ENCODE results near the gene CHI3L2. TPM values are rescaled to one million over a fixed set of nuclear protein-coding genes. Genes with fewer than 3 reads are reported as not detected.

CHI3L2 gene
- total RNA-seq, 1 experiment from 2014 or later = 0.61 TPM

DNA sequence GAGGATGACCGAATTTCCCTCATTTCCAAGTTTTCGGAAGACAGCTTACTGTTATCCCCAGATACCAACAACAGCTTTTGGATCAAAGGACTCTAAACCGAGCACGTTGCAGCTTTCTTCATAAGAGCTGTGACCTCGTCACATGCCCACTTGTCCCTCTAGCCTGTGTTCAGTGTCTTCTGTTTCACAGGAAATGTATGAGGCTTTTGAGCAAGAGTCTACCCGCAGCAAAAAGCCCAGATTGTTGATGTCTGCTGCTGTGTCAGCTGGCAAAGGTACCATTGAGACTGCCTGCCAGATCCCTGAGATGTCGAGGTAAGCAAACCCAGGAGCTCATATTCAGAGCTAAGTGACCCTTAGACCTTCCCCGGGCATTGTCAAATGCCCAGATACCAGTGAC lies 24.1 kb downstream of the CHI3L2 start:
- TF ChIP-seq NFYB (CRISPR knock-in tag; conservative IDR thresholded peaks at IDR 0.05; ENCODE audit: low read depth) = no peak
- no peak for TF ChIP-seq CREB1 (CRISPR knock-in tag; IDR thresholded peaks at IDR 0.05)
- TF ChIP-seq ZNF138 (CRISPR knock-in tag; conservative IDR thresholded peaks at IDR 0.05) = no peak
- TF ChIP-seq SP1 (CRISPR knock-in tag; conservative IDR thresholded peaks at IDR 0.05) = no peak
- no peak for TF ChIP-seq ZNF416 (CRISPR knock-in tag; IDR thresholded peaks at IDR 0.05)
- no peak for TF ChIP-seq NFE2L1 (CRISPR knock-in tag; IDR thresholded peaks at IDR 0.05)
- no peak for TF ChIP-seq MYBL2 (CRISPR knock-in tag; IDR thresholded peaks at IDR 0.05)
- no peak for TF ChIP-seq MXD4 (CRISPR knock-in tag; IDR thresholded peaks at IDR 0.05; ENCODE audit: borderline replicate concordance)
- TF ChIP-seq, protein P1, sequence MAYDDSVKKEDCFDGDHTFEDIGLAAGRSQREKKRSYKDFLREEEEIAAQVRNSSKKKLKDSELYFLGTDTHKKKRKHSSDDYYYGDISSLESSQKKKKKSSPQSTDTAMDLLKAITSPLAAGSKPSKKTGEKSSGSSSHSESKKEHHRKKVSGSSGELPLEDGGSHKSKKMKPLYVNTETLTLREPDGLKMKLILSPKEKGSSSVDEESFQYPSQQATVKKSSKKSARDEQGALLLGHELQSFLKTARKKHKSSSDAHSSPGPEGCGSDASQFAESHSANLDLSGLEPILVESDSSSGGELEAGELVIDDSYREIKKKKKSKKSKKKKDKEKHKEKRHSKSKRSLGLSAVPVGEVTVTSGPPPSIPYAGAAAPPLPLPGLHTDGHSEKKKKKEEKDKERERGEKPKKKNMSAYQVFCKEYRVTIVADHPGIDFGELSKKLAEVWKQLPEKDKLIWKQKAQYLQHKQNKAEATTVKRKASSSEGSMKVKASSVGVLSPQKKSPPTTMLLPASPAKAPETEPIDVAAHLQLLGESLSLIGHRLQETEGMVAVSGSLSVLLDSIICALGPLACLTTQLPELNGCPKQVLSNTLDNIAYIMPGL (CRISPR knock-in tag; IDR thresholded peaks at IDR 0.05) = no peak
- TF ChIP-seq, protein P2, sequence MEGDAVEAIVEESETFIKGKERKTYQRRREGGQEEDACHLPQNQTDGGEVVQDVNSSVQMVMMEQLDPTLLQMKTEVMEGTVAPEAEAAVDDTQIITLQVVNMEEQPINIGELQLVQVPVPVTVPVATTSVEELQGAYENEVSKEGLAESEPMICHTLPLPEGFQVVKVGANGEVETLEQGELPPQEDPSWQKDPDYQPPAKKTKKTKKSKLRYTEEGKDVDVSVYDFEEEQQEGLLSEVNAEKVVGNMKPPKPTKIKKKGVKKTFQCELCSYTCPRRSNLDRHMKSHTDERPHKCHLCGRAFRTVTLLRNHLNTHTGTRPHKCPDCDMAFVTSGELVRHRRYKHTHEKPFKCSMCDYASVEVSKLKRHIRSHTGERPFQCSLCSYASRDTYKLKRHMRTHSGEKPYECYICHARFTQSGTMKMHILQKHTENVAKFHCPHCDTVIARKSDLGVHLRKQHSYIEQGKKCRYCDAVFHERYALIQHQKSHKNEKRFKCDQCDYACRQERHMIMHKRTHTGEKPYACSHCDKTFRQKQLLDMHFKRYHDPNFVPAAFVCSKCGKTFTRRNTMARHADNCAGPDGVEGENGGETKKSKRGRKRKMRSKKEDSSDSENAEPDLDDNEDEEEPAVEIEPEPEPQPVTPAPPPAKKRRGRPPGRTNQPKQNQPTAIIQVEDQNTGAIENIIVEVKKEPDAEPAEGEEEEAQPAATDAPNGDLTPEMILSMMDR (IDR thresholded peaks at IDR 0.05) = no peak
- TF ChIP-seq ZBTB21 (CRISPR knock-in tag; IDR thresholded peaks at IDR 0.05; ENCODE audit: borderline replicate concordance) = no peak
- TF ChIP-seq JUN (CRISPR knock-in tag; IDR thresholded peaks at IDR 0.05) = no peak
- ChIA-PET CTCF (no interaction called here), POLR2A (no interaction called here)
- no peak overlapping the region for H3K4me3 Mint-ChIP-seq
- no peaks in the 10 kb centered on the region for H3K9me3 Mint-ChIP-seq
- DNase-seq (ENCODE audit: low spot score) (no peak), ATAC-seq (no peak)
- H3K4me1 Mint-ChIP-seq = 0 out of 2 replicates have a peak, but pooled peaks cover under 1% of the 10 kb centered on the region
- no peaks in the 10 kb centered on the region for H3K36me3 Mint-ChIP-seq
- H3K27ac Mint-ChIP-seq = no peak overlapping the region
- H3K27me3 Mint-ChIP-seq (ENCODE audit: low read depth) = peaks cover 6% of the 10 kb centered on the region; the same call in 1 of the 2 replicates

DNA sequence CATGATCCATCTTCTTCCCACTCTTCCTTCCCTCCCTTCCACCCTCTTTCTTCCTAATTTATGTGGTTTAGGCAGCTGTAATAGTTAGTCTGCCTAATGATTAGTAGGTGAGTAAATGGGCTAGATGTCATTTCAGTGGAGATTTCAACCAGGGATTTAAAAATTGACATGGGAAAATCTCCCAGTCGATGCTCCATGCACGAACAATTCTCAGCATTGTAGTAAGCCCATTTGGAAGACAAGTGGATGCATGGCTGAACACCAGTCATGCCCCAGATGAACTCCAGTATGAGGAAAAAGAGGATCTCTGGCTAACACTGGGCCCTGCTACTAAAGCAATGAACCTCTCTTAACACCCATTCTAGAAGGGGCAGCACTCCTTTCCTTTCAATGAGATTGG lies 25.3 kb downstream of the CHI3L2 start:
- ChIA-PET POLR2A (no interaction called here), CTCF (no interaction called here)
- H3K4me3 Mint-ChIP-seq = no peak overlapping the region
- ATAC-seq (no peak), DNase-seq (ENCODE audit: low spot score) (no peak)
- no peak for TF ChIP-seq FOXP1 (CRISPR knock-in tag; IDR thresholded peaks at IDR 0.05; ENCODE audit: borderline replicate concordance)
- TF ChIP-seq GTF2I (CRISPR knock-in tag; conservative IDR thresholded peaks at IDR 0.05) = no peak
- no peak for TF ChIP-seq OVOL2 (CRISPR knock-in tag; IDR thresholded peaks at IDR 0.05; ENCODE audit: borderline replicate concordance)
- H3K4me1 Mint-ChIP-seq = 0 out of 2 replicates have a peak, but pooled peaks cover 3% of the 10 kb centered on the region
- no peaks in the 10 kb centered on the region for H3K9me3 Mint-ChIP-seq
- H3K36me3 Mint-ChIP-seq = no peaks in the 10 kb centered on the region
- H3K27ac Mint-ChIP-seq = no peak overlapping the region
- peaks cover 6% of the 10 kb centered on the region; the same call in 1 of the 2 replicates for H3K27me3 Mint-ChIP-seq (ENCODE audit: low read depth)

DNA sequence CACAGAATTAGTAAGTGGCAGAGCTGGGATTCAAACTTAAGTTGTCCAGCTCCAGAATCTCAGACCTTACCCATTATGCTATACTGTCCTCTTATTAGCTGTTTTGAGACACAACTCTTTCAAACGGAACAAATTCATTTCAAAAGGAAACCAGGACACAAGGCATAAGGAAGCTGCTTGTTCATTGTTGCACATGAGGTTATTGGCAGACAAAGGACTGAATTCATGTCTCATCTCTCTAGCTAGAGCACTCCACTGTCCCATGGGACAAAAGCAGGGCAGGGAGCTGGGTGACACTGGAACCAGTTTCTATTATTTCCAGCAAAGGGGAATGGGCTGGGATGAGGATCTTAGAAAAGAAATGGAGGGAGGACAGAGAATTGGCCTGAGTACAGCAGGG lies 26.4 kb downstream of the CHI3L2 start:
- no peaks in the 10 kb centered on the region for H3K9me3 Mint-ChIP-seq
- POLR2A ChIA-PET = no interaction called here
- CTCF ChIA-PET = no interaction called here
- TF ChIP-seq, protein P2 (IDR thresholded peaks at IDR 0.05) = no peak
- TF ChIP-seq SOX15 (CRISPR knock-in tag; IDR thresholded peaks at IDR 0.05) = no peak
- TF ChIP-seq FOXJ3 (CRISPR knock-in tag; IDR thresholded peaks at IDR 0.05; ENCODE audit: borderline replicate concordance) = no peak
- TF ChIP-seq SP1 (CRISPR knock-in tag; conservative IDR thresholded peaks at IDR 0.05) = no peak
- TF ChIP-seq, protein P3, sequence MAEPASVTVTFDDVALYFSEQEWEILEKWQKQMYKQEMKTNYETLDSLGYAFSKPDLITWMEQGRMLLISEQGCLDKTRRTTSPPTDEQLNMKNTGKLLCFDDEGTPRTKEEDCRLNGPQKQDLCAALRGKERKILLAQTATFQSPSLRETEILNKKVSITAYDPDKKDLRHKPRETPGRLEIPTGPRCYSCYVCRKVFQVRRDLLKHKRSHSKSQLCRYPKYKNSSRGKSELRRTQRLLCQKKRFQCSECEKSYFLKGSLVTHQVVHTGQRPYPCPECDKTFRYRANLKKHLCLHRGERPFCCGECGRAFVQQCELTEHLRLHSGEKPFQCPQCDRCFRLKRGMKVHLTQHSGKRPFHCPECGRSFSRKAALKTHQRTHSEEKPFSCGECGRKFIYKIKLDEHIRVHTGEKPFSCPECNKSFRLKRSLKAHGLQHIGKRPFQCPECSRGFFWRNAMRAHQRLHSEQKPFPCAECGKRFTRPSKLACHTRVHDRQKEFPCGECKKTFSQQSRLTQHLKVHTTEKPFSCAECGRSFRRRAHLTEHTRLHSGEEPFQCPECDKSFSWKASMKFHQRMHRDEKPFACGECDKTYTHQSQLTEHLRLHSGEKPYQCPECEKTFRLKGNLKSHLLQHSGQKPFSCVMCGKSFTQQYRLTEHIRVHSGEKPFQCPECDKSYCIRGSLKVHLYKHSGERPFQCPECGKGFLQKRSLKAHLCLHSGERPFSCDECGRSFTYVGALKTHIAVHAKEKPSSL (CRISPR knock-in tag; conservative IDR thresholded peaks at IDR 0.05) = no peak
- TF ChIP-seq, protein P4, sequence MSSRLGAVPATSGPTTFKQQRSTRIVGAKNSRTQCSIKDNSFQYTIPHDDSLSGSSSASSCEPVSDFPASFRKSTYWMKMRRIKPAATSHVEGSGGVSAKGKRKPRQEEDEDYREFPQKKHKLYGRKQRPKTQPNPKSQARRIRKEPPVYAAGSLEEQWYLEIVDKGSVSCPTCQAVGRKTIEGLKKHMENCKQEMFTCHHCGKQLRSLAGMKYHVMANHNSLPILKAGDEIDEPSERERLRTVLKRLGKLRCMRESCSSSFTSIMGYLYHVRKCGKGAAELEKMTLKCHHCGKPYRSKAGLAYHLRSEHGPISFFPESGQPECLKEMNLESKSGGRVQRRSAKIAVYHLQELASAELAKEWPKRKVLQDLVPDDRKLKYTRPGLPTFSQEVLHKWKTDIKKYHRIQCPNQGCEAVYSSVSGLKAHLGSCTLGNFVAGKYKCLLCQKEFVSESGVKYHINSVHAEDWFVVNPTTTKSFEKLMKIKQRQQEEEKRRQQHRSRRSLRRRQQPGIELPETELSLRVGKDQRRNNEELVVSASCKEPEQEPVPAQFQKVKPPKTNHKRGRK (CRISPR knock-in tag; IDR thresholded peaks at IDR 0.05; ENCODE audit: borderline replicate concordance) = no peak
- no peak for TF ChIP-seq SMAD3 (CRISPR knock-in tag; IDR thresholded peaks at IDR 0.05; ENCODE audit: borderline replicate concordance)
- no peak for TF ChIP-seq PRRX2 (CRISPR knock-in tag; IDR thresholded peaks at IDR 0.05)

More for the DNA sequence above, 26.4 kb downstream of the CHI3L2 start:
- H3K27me3 Mint-ChIP-seq (ENCODE audit: low read depth) = peaks cover 6% of the 10 kb centered on the region; the same call in 1 of the 2 replicates
- H3K4me3 Mint-ChIP-seq = no peak overlapping the region
- no peak for DNase-seq (ENCODE audit: low spot score)
- H3K36me3 Mint-ChIP-seq = no peaks in the 10 kb centered on the region
- H3K4me1 Mint-ChIP-seq = 0 out of 2 replicates have a peak, but pooled peaks cover 3% of the 10 kb centered on the region
- no peak overlapping the region for H3K27ac Mint-ChIP-seq
- no peak for ATAC-seq

All from WTC11 (cell line).